GM19397 (cell line): Measurements from ENCODE around the gene ICOSLG.
"Not testable (repeated sequence)": the region's sequence is repeated elsewhere in the genome, so short reads cannot be mapped to it uniquely, and the experiment has no call there.

Experiments
- ATAC-seq: cut with Tn5 transposase; IDR thresholded peaks from one replicate; pipeline ENCODE4 v1.9.1; 2021; ENCODE audit warnings: mild to moderate bottlenecking, moderate library complexity; ENCODE audit not compliant: unreplicated experiment

ICOSLG gene

DNA sequence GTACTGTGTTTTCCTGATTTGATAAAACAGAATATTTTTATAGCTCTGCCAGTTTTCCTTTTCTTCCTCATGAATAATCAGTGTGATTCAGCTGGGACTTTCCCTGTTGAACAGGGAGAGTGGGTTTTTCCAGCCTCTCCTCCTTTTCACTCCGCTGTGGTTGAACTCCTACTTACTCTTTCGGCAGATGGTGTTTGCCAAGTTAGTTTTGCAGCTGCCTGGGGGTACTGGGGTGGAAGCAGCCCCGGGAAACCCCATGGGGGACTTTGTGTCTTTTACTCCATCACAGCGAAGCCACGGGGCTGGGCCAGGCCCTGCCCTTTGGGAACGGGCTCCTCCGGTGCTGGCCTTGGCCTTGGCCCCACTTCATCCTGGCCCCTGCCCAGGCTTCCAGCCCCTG lies 55.9 kb downstream of the ICOSLG start:
- ATAC-seq = not testable (repeated sequence)

DNA sequence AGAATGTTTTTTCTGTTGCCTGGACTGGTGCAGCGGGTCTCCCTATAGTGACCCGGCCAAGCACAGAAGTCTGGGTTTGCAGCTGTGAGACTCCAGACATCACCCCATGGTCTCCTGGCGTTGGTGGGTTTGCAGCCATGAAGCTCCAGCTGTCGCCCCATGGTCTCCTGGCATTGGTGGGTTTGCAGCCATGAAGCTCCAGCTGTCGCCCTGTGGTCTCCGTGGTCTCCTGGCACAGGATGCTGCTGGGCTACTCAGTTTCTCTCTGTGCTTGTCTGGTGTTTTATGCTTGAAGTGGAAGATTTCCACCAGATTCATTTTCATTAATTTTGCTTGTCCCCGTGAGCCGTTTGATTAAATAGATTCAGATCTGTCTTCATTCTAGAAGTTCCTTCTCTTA lies 58.5 kb downstream of the ICOSLG start:
- not testable (repeated sequence) for ATAC-seq

DNA sequence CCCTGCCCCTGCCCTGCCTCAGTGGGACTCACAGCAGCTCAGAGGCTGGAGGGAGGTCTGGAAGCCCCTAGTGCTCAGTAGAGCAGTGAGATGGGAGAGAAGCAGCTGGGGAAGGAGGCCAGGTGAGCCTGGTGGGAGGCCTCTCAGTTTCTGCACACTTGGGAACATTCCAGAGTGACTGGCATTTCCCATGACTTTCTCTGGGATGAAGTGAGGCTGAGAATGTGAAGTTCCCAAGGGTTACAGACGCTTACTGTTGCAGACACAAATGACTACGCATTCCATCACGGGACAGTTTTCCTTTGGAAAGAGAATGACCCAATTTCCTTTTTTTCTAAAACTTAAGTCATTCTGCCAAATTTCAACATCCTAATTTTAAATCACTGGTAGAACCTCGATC lies 59.2 kb downstream of the ICOSLG start:
- ATAC-seq = not testable (repeated sequence)

DNA sequence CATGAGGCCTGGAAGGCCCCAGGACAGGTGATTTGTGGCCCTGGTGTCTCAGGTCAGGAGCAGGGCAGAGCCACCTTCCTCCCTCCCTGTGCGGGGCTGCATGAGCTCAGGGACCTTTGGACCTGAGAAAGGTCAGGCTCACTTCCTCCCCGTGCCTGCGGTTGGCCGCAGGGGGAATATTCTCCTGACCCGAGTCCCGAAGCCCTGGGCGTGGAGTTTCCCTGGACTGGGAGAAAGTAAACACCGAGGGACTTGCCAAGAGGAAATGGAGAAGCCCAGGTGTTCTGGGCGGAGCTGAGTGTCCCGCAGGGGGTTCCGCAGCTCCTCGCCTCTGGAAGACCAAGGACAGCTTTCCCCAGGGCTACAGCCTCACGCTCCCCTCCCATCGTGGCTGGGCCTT lies 64.6 kb downstream of the ICOSLG start:
- not testable (repeated sequence) for ATAC-seq

DNA sequence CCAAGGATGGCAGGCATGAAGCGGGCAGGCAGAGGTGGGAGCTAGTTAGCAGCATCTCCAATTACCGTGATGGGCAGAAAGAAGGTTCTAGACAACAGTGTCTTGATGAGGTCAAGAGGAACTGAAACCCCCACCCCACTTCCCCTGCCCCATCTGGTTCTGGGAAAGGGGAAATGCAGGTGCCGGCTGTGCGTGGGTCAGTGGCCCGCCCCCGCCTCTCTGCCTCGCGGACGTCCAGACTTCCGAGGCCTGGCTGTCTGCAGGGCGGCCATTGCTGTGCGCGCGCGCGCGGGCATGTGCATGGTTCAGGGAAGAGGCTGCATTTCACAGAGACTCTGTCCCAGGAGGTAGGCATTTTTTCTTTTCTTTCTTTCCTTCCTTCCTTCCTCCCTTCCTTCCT lies 65.6 kb downstream of the ICOSLG start:
- not testable (repeated sequence) for ATAC-seq
